GM19395 (cell line): Measurements from ENCODE around the gene BAD.
A peak's percentile ranks its signal among the peaks of the same experiment; 100 is the strongest.
"Not testable (repeated sequence)": the region's sequence is repeated elsewhere in the genome, so short reads cannot be mapped to it uniquely, and the experiment has no call there.

ENCODE experiments used
- ATAC-seq: cut with Tn5 transposase; IDR thresholded peaks from one replicate; pipeline ENCODE4 v1.9.1; 2021; ENCODE audit warnings: mild to moderate bottlenecking, moderate library complexity; ENCODE audit not compliant: unreplicated experiment

The BAD gene

GRCh38 chr11:64284048-64284961 lies at the start of gene BAD:
BAD (minus strand) TSS chr11:64284665; CDS start chr11:64284368, 297 bp downstream.
- peak; percentile 74 for ATAC-seq

GRCh38 chr11:64333556-64333955 lies 49.1 kb upstream of the BAD start:
- no peak for ATAC-seq

GRCh38 chr11:64331569-64332371 lies 47.3 kb upstream of the BAD start:
- peak; percentile 51 for ATAC-seq

- ATAC-seq: no peak
Measured at GRCh38 chr11:64330888-64331287, 46.4 kb upstream of the BAD start.

- no peak for ATAC-seq
Measured at GRCh38 chr11:64327993-64328392, 43.5 kb upstream of the BAD start.

- ATAC-seq: no peak
Measured at GRCh38 chr11:64327375-64327774, 42.9 kb upstream of the BAD start.

GRCh38 chr11:64324692-64325469 lies 40.4 kb upstream of the BAD start:
- no peak for ATAC-seq

- not testable (repeated sequence) for ATAC-seq
Measured at GRCh38 chr11:64323984-64324383, 39.5 kb upstream of the BAD start.

GRCh38 chr11:64323373-64323772 lies 38.9 kb upstream of the BAD start:
- no peak for ATAC-seq

- ATAC-seq: no peak
Measured at GRCh38 chr11:64322925-64323260, 38.4 kb upstream of the BAD start.

GRCh38 chr11:64321533-64321932 lies 37.1 kb upstream of the BAD start:
- ATAC-seq: no peak

GRCh38 chr11:64321026-64321425 lies 36.6 kb upstream of the BAD start:
- ATAC-seq: no peak

GRCh38 chr11:64320556-64320955 lies 36.1 kb upstream of the BAD start:
- no peak for ATAC-seq

GRCh38 chr11:64318766-64319761 lies 34.6 kb upstream of the BAD start:
- no peak for ATAC-seq

GRCh38 chr11:64317961-64318765 lies 33.7 kb upstream of the BAD start, which contains the start of gene PRDX5:
PRDX5 (plus strand) TSS chr11:64318121; CDS start chr11:64318216, 95 bp downstream.
- ATAC-seq: peak; percentile 66

GRCh38 chr11:64317325-64317960 lies 33.0 kb upstream of the BAD start, which contains the start of gene TRMT112:
TRMT112 (minus strand) TSS chr11:64317559; CDS start chr11:64317526, 33 bp downstream.
- ATAC-seq: peak; percentile 77

GRCh38 chr11:64316672-64317324 lies 32.3 kb upstream of the BAD start:
- peak; percentile 1 for ATAC-seq
